Head of caudate nucleus (tissue), 42 donors: ENCODE results near the gene PTGFR.

ENCODE experiments used
- DNase-seq, 42 donors: peaks; one replicate each; pipeline versions ENCODE4 v3.0.0 to v3.0.0-alpha.2; 2020 to 2021; ENCODE audit warnings: mixed read lengths in 7 of 42
- intact Hi-C: fragments of 100-400 bp; cut with DNase I; formaldehyde crosslinking; loops from one replicate; pipeline ENCODE4 v1.15.0; 2022

The PTGFR gene, protein sequence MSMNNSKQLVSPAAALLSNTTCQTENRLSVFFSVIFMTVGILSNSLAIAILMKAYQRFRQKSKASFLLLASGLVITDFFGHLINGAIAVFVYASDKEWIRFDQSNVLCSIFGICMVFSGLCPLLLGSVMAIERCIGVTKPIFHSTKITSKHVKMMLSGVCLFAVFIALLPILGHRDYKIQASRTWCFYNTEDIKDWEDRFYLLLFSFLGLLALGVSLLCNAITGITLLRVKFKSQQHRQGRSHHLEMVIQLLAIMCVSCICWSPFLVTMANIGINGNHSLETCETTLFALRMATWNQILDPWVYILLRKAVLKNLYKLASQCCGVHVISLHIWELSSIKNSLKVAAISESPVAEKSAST

DNA sequence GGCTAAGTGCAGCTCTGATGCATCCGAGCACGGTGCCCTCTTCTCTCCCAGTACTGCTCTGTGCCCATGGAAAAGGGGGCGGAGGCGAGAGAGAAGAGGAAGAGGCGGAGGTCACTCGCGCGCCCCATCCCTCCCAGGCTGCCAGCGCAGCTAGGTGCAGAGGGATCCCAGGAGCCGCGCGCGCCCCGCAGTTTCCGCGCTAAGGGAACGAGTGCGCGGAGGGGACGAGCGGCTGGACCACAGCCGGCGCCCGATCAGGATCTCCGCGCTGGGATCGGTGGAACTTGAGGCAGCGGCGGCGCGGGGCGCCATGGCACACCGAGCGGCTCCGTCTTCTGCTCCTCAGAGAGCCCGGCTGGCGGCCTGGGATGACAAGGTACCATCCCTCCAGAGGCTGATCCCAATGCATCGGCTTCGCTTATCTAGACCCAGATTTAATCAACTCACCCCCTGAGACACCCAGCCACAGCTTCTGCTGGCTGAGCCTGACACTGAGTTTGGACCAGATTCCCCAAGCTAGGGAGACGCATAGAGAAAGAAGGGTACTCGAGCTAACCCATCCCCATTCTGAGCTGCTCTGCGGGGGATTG is at the start of gene PTGFR:
PTGFR (plus strand) TSS at position 114 of the 590 bp plus-strand sequence. CDS start 1,770 bp downstream, outside the sequence.
- DNase-seq: peak in 27 of 42 donors; percentile 4 to 53 (median 23)
- intact Hi-C loops: no loop called here

DNA sequence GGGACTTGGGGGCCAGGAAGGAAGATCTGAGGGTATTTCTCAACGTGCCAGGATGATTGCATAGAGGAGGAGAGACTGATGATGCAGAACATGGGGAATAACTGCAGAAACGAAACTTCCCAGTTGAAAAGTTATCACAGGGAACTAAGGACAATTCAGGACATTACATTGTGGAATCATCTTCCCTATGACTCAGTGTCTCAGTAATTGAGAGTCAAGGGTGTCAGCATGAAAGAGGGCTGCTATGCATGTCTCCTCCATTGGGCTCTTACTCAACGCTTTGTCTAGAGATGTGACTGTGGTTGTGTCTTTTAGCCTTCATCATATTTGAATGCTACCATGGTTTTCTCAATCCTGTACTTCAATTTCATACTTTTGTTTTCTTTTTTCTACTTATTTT is 48.9 kb upstream of the PTGFR start:
- intact Hi-C loops: no loop called here
- no peak for DNase-seq

DNA sequence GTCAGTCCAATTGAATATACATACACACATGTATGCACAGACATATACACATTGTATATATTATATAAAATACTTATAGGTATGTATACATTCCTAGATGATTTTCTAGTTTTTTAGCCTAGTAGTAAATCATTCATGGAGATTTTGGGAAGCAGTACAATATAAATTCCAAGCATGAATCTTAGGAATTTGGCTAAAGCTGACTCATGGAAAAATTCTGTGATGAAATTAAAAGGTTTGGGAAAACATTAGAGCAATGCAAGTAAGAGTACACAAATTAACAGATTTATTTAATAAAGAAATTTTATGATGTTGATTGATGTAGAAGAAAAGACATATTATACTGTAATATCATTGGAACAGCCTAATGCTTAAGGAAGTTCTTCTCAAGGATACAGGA is 43.7 kb upstream of the PTGFR start:
- intact Hi-C loops: no loop called here

DNA sequence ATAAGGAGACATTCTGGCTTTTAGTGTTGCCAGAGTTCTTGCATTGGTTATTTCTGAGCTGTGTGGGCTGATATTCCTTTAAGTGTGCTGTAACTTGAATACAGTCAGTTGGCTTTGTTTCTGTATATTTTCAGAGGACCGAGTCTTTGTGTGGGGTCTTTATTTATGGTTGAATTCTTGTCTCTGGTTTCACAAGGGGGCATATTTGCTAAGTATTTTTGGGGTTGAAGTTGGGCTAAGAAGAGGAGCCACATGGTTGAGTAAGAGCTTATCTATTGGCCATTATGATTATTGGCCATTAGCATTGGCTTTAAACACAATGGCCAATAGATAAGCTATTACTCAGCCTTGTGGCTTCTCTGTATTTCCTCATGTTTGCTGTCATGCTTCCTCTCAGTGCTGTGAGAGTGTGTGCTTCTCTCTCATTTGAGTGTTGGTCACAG is 26.3 kb upstream of the PTGFR start:
- intact Hi-C loops: no loop called here
- no peak for DNase-seq

More for the DNA sequence above, 43.7 kb upstream of the PTGFR start:
- DNase-seq: no peak

DNA sequence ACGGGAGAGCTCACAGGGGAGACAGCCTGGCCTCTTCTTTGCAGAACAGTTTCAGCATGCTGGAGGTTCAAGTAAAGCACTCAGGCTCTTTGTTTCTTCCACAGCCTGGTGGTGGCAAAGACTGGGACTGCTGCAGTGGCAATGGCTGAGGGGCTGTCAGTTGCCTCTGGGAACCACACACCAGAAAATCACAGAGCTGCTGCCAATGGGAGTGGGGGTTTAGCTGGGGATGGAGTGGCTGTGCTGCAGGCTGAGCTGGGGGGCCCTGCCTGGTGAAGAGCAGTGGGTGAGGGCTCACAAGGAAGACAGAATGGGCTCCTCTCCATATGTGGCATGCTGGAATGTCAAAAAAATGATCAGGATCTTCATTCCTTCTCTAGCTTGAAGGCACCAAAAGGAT is 25.6 kb upstream of the PTGFR start:
- intact Hi-C loops: no loop called here

DNA sequence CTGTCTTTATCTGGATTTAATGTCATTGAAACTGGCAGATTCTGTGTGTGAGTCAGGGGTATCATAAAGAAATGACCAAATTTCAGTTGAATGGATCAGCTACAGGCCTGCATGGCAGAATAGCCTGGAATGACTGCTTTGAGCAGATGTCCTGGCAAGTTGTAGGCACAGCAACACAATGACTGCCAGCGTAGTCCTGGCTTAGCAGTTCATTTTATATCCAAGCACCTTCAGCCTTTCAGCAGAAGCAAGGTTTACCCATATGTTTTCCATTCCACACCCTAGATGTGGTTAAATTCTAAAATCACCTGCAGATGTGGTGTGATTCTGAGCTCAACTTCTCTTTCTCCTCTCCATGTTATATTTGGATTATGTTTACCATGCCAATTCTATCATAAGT is 22.3 kb upstream of the PTGFR start:
- intact Hi-C loops: no loop called here
- DNase-seq: no peak

More for the DNA sequence above, 25.6 kb upstream of the PTGFR start:
- no peak for DNase-seq

DNA sequence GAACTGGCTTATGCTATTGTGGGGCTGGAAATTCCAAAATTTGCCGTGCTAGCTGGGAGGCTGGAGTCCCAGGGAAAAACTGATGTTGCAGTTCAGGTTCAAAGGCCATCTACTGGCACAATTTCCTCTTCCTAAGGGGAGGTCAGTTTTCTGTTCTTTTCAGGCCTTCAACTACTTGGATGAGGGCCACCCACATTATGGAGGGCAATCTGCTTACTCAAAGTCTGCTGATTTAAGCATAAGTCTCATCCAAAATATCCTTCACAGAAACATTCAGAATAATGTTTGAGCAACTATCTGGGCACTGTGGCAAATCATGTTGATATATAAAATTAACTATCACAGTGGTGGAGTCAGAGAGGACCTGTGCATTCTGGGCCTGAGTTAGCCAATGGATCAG is 21.2 kb upstream of the PTGFR start:
- intact Hi-C loops: no loop called here
- DNase-seq: no peak

DNA sequence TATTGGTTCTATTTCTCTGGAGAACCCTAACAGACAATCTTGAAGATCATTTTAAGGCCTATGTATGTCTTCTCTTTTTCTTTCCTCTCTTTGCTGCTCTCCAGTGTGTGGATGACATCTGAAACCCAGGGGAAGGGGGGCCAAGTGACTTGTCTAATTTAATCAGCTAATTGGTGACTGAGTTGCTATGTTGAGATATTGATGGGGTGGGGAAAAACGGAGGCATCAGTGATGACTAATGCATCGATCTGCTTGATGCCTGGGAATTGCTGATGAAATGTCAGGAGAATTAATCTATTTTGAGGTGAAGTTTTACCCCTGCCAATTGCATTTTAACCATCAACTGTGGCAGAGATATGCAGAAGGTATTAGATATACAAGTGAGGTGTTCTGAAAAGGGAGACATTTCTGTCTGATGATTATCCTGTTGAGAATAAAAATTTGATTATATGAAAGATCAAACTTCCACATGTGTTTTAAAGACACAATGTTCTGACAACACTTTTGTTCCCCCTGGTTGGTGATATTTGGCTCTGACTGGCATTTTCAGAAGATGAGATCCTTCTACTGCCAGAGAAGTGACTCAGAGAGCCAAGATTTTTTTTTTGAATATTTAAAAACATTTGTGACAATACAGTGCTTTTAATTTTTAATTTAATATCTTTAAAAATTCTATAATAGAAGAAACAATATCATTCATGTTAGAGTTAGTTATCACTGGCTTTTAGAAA is 18.7 kb upstream of the PTGFR start:
- peak in 2 of 42 donors; percentile 8 to 20 for DNase-seq
- intact Hi-C loops: no loop called here

DNA sequence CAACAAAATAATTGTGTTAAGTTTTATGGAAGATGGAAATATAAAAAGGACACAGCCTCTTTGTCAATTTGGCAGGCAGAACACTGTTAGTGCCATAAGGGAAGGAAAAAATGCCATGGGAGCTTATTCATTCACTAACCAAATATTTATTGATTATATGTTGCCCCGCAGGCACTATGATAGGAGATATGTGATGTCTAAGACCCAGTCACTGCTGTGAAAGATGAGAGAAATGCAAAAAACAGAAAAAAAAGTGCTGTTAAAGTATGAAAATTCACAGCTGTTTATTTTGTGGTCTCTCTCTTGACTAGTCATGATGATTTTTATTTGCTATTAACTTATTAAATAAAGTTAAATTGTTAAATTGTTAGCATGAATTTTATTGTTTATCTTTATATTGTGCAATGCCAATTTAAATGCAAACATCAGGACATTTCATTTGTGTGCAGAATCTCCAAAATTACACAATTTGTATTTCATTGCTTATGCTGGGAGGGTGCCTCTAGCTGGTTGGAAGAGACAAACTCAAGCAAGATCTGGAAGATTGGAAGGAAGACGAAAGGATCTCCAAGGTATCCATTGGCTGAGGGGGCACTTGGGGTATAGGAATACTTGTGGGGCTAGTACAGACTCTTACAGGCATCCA is 17.8 kb upstream of the PTGFR start:
- no peak for DNase-seq
- intact Hi-C loops: no loop called here

DNA sequence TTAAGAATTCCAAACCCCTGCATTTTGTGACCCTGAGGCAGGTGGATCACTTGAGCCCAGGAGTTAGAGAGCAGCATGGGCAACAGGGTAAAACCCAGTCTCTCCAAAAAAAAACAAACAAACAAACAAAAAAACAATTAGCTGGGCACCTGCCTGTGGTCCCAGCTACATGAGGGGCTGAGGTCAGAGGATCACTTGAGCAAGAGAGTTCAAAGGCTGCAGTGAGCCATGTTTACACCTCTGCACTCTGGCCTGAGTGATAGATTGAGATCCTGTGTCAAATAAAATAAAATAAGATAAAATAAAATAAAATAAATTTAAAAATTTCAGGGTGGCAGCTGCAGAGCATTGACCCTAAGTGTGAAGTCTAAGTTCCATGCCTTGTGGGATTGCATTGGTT is 16.7 kb upstream of the PTGFR start:
- intact Hi-C loops: no loop called here
- DNase-seq: no peak

DNA sequence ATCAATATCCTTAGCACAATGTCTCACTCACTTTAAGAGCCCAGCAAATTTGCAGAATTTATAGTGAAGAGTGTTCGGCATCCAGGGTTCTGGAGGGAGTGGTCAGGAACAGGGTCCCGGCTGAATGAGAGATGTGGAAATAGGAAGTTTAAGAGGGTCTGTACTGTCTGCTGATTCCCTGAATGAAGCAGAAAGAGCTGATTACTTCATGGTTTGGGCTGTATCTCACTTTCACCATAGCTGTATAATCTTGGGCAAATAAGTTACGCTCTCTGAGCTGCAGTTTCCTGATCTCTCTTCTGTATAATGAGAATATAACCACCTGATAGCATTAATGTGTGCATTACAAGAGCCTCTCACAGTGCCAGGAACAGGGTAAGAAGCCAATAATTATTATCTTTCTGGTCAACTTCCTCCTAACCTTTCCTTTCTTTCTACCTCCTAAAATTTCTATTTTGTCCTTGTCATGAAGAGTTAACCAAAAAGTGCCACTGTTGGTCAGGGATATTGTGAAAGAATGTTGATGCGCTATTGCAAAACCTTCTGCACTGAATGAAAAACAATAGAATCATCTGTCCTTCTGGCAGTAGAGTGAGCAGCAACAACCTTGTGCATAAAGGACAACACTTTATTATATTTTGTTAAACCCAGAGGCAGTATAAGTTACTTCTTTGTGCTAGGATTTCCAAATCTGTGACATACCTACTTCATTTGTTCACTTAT is 14.7 kb upstream of the PTGFR start:
- intact Hi-C loops: no loop called here
- no peak for DNase-seq

DNA sequence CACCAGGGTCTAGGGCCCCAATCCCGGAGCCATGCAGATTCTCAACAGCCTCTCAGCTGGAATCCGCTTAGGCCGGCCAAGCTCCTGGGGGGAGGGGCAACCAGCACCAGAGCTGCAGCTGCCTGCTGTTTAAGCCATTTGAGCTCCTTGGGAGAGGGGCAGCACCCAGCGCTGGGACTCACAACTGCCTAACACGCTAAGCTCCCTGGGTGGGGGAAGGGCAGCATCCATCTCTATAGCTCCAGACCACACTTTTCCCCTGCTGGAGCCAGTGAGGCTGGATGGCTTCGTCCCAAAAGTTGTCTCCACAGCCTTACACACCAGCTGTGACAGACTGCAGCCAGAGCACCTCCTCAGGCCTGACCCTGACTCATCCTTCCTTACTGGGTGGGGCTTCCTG is 6.9 kb upstream of the PTGFR start:
- no peak for DNase-seq

DNA sequence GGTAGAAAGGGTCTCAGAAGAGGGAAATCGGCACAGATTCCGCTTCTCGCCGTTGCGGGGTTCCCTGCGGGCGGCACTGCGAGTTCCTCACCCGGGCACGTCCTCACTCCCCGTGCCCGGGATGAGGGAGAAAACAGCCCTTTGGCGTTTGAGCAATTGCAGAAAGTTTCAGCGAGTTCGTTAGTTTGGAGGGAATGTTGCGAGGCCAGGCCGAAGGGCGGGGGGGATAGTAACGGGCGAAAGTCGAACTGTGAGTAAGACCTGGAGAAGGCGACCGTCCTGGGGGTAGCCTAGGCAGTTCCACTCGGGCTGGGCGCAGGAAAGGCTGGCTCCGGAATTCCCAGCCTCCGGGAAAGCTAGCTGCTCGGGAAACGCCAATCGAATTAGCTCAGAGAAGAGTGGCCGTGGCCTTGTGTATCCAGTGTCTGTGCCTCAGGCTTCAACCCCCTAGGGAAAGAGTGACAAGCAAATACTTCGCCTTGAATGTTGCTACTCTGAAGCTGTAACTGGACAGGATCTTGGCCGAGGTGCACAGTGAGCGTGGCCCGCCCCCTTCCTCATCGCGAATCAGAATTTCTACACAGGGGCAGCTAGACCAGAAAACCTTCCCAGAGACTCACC is 787 bp downstream of the PTGFR start:
- intact Hi-C loops: no loop called here
- peak in 2 of 42 donors; percentile 14 to 30 for DNase-seq

More for the DNA sequence above, 6.9 kb upstream of the PTGFR start:
- intact Hi-C loops: no loop called here

DNA sequence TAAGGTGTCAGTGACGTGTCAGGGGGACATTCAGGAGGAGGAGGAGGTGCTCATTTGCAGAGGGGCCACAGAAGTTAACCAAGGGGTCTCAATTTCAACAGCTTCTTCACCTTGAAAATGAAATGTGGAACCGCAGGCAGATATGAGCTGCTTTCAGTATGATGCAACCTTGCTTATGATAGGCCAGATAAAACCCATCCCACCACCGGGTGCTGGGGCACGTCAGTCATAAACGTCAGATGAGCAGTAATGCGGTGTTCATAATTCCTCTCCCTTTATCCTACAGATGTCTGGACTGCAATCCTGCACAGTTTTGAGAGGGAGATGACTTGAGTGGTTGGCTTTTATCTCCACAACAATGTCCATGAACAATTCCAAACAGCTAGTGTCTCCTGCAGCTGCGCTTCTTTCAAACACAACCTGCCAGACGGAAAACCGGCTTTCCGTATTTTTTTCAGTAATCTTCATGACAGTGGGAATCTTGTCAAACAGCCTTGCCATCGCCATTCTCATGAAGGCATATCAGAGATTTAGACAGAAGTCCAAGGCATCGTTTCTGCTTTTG is 1.7 kb downstream of the PTGFR start:
- DNase-seq: no peak
- intact Hi-C loops: no loop called here

DNA sequence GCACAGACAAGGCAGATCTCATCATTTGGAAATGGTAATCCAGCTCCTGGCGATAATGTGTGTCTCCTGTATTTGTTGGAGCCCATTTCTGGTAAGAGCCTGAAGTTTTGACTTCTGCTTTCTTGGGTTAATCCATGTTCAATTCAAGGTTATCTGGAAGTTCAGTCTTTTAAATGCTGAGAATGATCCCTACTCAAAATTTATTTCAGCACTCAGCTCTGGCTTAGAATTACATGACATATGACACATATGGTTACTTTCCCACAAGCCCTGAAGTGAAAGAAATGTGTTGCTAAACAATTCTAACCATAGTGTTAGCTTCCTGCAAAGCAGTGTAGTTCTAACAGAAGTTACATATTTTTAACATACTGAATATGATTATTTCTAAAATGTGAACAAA is 2.7 kb downstream of the PTGFR start:
- no peak for DNase-seq
- intact Hi-C loops: no loop called here

DNA sequence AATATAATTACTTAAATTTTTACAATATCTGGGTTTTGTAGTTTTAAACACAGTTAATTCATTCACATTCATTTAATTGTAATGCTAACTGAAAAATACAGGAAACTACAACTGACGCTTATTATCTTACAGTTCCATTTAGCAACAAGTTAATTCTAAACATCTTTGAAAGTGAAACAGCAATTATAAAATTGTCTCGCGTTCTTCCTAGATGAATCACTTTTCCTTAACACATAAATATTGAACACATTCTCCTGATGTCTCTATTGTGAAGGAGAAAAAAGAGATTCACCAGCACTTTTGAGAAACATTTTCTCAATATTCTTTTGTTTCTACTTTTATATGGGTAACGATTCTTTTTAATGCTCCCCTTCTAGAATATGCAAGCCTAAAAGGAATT is 6.4 kb downstream of the PTGFR start:
- intact Hi-C loops: no loop called here
- no peak for DNase-seq

DNA sequence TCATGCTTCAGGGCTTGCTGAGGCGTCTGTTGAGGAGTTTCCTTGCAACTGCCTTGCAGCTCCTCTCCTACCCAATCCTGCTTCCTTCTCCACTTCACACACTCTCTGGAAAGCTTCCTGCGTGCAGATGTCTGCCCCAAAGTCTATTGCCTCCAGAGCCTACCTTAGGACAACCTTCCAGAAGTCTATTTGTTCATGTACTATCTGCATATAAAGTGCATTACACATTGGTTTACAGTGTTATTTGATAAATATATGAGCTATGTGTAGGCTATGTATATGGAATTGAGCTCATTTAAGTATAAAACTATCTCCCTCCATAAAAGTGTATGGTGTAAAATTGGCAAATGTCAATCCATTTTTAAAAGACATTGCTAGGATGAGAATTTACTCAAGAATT is 9.8 kb downstream of the PTGFR start:
- intact Hi-C loops: no loop called here
- DNase-seq: no peak

DNA sequence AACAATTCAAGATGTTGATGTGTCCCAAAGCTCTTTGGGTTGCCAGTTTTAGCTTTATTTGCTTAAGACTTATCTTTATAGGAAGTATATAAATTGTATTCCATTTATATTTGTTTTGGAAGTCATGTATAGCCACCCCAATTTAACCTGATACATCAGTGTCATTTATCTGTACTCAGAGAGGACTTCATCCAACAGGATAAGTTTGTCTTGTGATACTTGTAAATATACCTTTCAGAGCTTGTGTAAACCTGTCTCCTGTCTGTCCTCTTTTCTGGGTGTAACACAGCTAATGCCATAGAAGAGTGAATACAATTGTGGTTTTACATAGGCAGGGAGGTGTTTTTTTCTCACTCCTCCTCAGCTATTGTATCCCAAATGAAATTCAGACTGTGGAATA is 10.4 kb downstream of the PTGFR start:
- intact Hi-C loops: no loop called here
- DNase-seq: no peak
